ENCODE data around the gene SFR1. TPM values are rescaled to one million over a fixed set of nuclear protein-coding genes. Genes with fewer than 3 reads are reported as not detected.

The SFR1 gene
- total RNA-seq, 1 donor from 2014 or later = 13.8 TPM

GRCh38 chr10:104092749-104093148 is 29.2 kb upstream of the SFR1 start:
- Mint-ChIP-seq H3K36me3 (ENCODE audit: low read depth) (no peaks in the 10 kb centered on the region), H3K27ac (no peak overlapping the region), H3K9me3 (peaks cover 4% of the 10 kb centered on the region), H3K4me3 (no peak overlapping the region), H3K4me1 (peaks cover 5% of the 10 kb centered on the region), H3K27me3 (peaks cover 4% of the 10 kb centered on the region)
- intact Hi-C loops (cut with micrococcal nuclease) = no loop called here
- DNase-seq = no peak

- intact Hi-C loops (cut with micrococcal nuclease) = no loop called here
- Mint-ChIP-seq H3K36me3 (ENCODE audit: low read depth) (no peaks in the 10 kb centered on the region), H3K4me1 (peaks cover 5% of the 10 kb centered on the region), H3K9me3 (peaks cover 4% of the 10 kb centered on the region), H3K27ac (no peak overlapping the region), H3K4me3 (no peak overlapping the region), H3K27me3 (peaks cover 12% of the 10 kb centered on the region)
- no peak for DNase-seq
These were observed 25.3 kb upstream of the SFR1 start for GRCh38 chr10:104096692-104097091.

GRCh38 chr10:104098358-104098925 is 23.5 kb upstream of the SFR1 start:
- intact Hi-C loops (cut with micrococcal nuclease) = no loop called here
- H3K27ac Mint-ChIP-seq = no peak overlapping the region
- peaks cover 4% of the 10 kb centered on the region for H3K9me3 Mint-ChIP-seq
- peaks cover 5% of the 10 kb centered on the region for H3K4me1 Mint-ChIP-seq
- no peak for DNase-seq
- H3K36me3 Mint-ChIP-seq (ENCODE audit: low read depth) = no peaks in the 10 kb centered on the region
- H3K27me3 Mint-ChIP-seq = peaks cover 16% of the 10 kb centered on the region
- H3K4me3 Mint-ChIP-seq = no peak overlapping the region

GRCh38 chr10:104099269-104099668 is 22.7 kb upstream of the SFR1 start:
- no peak for DNase-seq
- H3K27ac Mint-ChIP-seq = no peak overlapping the region
- H3K27me3 Mint-ChIP-seq = peaks cover 16% of the 10 kb centered on the region
- peaks cover 4% of the 10 kb centered on the region for H3K9me3 Mint-ChIP-seq
- H3K4me1 Mint-ChIP-seq = no peaks in the 10 kb centered on the region
- intact Hi-C loops (cut with micrococcal nuclease) = no loop called here
- H3K36me3 Mint-ChIP-seq (ENCODE audit: low read depth) = no peaks in the 10 kb centered on the region
- no peak overlapping the region for H3K4me3 Mint-ChIP-seq

- Mint-ChIP-seq H3K9me3 (peaks cover 9% of the 10 kb centered on the region), H3K4me1 (peaks cover 6% of the 10 kb centered on the region), H3K27me3 (peaks cover 16% of the 10 kb centered on the region), H3K36me3 (ENCODE audit: low read depth) (no peaks in the 10 kb centered on the region), H3K27ac (no peak overlapping the region), H3K4me3 (no peak overlapping the region)
- intact Hi-C loops (cut with micrococcal nuclease) = no loop called here
- DNase-seq = no peak
These were observed 22.0 kb upstream of the SFR1 start for GRCh38 chr10:104099941-104100340.

- H3K4me3 Mint-ChIP-seq = no peak overlapping the region
- peaks cover 16% of the 10 kb centered on the region for H3K27me3 Mint-ChIP-seq
- peaks cover 7% of the 10 kb centered on the region for H3K4me1 Mint-ChIP-seq
- no peak for DNase-seq
- peaks cover 10% of the 10 kb centered on the region for H3K9me3 Mint-ChIP-seq
- no peak overlapping the region for H3K27ac Mint-ChIP-seq
- H3K36me3 Mint-ChIP-seq (ENCODE audit: low read depth) = no peaks in the 10 kb centered on the region
- intact Hi-C loops (cut with micrococcal nuclease) = no loop called here
These were observed 21.2 kb upstream of the SFR1 start for GRCh38 chr10:104100795-104101194.

GRCh38 chr10:104101902-104102301 is 20.1 kb upstream of the SFR1 start:
- Mint-ChIP-seq H3K27ac (no peak overlapping the region), H3K27me3 (peaks cover 14% of the 10 kb centered on the region), H3K9me3 (peaks cover 6% of the 10 kb centered on the region), H3K4me1 (peaks cover 7% of the 10 kb centered on the region), H3K4me3 (no peak overlapping the region), H3K36me3 (ENCODE audit: low read depth) (no peaks in the 10 kb centered on the region)
- DNase-seq = no peak
- intact Hi-C loops (cut with micrococcal nuclease) = no loop called here

DNA sequence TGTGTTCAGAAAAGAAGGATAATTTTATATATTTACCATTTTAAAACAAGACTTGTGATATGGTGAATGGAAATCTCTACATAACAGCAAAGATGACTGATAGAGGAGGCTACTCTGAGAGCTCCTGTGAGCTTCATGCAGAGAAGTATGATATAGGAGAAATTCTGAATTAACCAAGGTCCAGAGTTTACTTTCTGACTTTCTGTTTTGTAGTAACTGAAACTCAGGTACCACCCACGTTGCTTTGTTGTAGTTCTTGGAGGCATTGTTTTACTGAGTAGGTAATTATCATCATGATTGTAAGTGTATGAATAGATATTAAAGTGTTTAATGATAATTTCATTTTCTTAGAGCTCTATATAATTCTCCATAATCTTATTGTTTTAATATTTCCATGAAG is 18.0 kb upstream of the SFR1 start:
- no peak overlapping the region for H3K27ac Mint-ChIP-seq
- peaks cover 6% of the 10 kb centered on the region for H3K9me3 Mint-ChIP-seq
- intact Hi-C loops (cut with micrococcal nuclease) = no loop called here
- H3K4me1 Mint-ChIP-seq = peaks cover 7% of the 10 kb centered on the region
- no peak overlapping the region for H3K4me3 Mint-ChIP-seq
- no peak for DNase-seq
- H3K27me3 Mint-ChIP-seq = peaks cover 13% of the 10 kb centered on the region
- no peaks in the 10 kb centered on the region for H3K36me3 Mint-ChIP-seq (ENCODE audit: low read depth)

GRCh38 chr10:104104418-104104817 is 17.6 kb upstream of the SFR1 start:
- no peak overlapping the region for H3K27ac Mint-ChIP-seq

GRCh38 chr10:104104926-104105325 is 17.0 kb upstream of the SFR1 start:
- Mint-ChIP-seq H3K9me3 (peaks cover 6% of the 10 kb centered on the region), H3K4me3 (no peak overlapping the region), H3K27me3 (peaks cover 11% of the 10 kb centered on the region), H3K36me3 (ENCODE audit: low read depth) (no peaks in the 10 kb centered on the region), H3K4me1 (peaks cover 11% of the 10 kb centered on the region), H3K27ac (no peak overlapping the region)
- intact Hi-C loops (cut with micrococcal nuclease) = no loop called here
- no peak for DNase-seq

More at GRCh38 chr10:104104418-104104817, 17.6 kb upstream of the SFR1 start:
- no peak overlapping the region for H3K4me3 Mint-ChIP-seq
- intact Hi-C loops (cut with micrococcal nuclease) = no loop called here
- peaks cover 7% of the 10 kb centered on the region for H3K4me1 Mint-ChIP-seq
- DNase-seq = no peak
- no peaks in the 10 kb centered on the region for H3K36me3 Mint-ChIP-seq (ENCODE audit: low read depth)
- peaks cover 11% of the 10 kb centered on the region for H3K27me3 Mint-ChIP-seq
- H3K9me3 Mint-ChIP-seq = peaks cover 6% of the 10 kb centered on the region

GRCh38 chr10:104109908-104110662 is 11.9 kb upstream of the SFR1 start:
- Mint-ChIP-seq H3K27me3 (peaks cover 2% of the 10 kb centered on the region), H3K4me1 (peaks cover 14% of the 10 kb centered on the region), H3K27ac (peak overlapping the region; percentile 19), H3K9me3 (no peaks in the 10 kb centered on the region), H3K36me3 (ENCODE audit: low read depth) (no peaks in the 10 kb centered on the region), H3K4me3 (no peak overlapping the region)
- DNase-seq = no peak
- intact Hi-C loops (cut with micrococcal nuclease) = no loop called here

- intact Hi-C loops (cut with micrococcal nuclease) = no loop called here
- no peaks in the 10 kb centered on the region for H3K36me3 Mint-ChIP-seq (ENCODE audit: low read depth)
- no peak overlapping the region for H3K4me3 Mint-ChIP-seq
- no peak for DNase-seq
- H3K4me1 Mint-ChIP-seq = peaks cover 20% of the 10 kb centered on the region
- peaks cover 14% of the 10 kb centered on the region for H3K27me3 Mint-ChIP-seq
- H3K9me3 Mint-ChIP-seq = no peaks in the 10 kb centered on the region
- no peak overlapping the region for H3K27ac Mint-ChIP-seq
These were observed 8.5 kb upstream of the SFR1 start for GRCh38 chr10:104113376-104113956.

GRCh38 chr10:104117839-104118323 is 4.1 kb upstream of the SFR1 start:
- no peak overlapping the region for H3K27ac Mint-ChIP-seq
- no peaks in the 10 kb centered on the region for H3K9me3 Mint-ChIP-seq
- intact Hi-C loops (cut with micrococcal nuclease) = no loop called here
- peaks cover 29% of the 10 kb centered on the region for H3K4me1 Mint-ChIP-seq
- H3K27me3 Mint-ChIP-seq = peaks cover 12% of the 10 kb centered on the region
- no peak for DNase-seq
- no peak overlapping the region for H3K4me3 Mint-ChIP-seq
- no peaks in the 10 kb centered on the region for H3K36me3 Mint-ChIP-seq (ENCODE audit: low read depth)

- H3K9me3 Mint-ChIP-seq = no peaks in the 10 kb centered on the region
- intact Hi-C loops (cut with micrococcal nuclease) = loop anchor here (2.0 to 10.0 kb wide), 4 partner anchors 38 to 425 kb away; partner anchors contain the start of genes CFAP58 and ITPRIP
- peaks cover 31% of the 10 kb centered on the region for H3K4me1 Mint-ChIP-seq
- no peak overlapping the region for H3K4me3 Mint-ChIP-seq
- peaks cover 2% of the 10 kb centered on the region for H3K36me3 Mint-ChIP-seq (ENCODE audit: low read depth)
- H3K27me3 Mint-ChIP-seq = peaks cover 12% of the 10 kb centered on the region
- no peak for DNase-seq
- peak overlapping the region; percentile 69 for H3K27ac Mint-ChIP-seq
These were observed 2.0 kb upstream of the SFR1 start for GRCh38 chr10:104119996-104120395.

All from activated CD4-positive, alpha-beta T cell treated with anti-CD3 and anti-CD28 coated beads, Interleukin-2, amount 10 ng/mL, durations not matched to agents 24 days and 14 days (primary cell).